ENCODE measurements around the gene PIP5K1B. TPM values are rescaled to one million over a fixed set of nuclear protein-coding genes. Genes with fewer than 3 reads are reported as not detected.

PIP5K1B gene
- polyA plus RNA-seq, 12 donors = 0.85 to 5.9 (median 1.4) TPM; not detected in 1

Other genes starting within 250 kb of the PIP5K1B start
- gene TMEM252, start 164.4 kb upstream of the PIP5K1B start, polyA plus RNA-seq (ENCODE audit: insufficient read length in 12 of 12) = 1 to 10 TPM in 8 of 12 donors, under 1 TPM in 2, not detected in 2; 0.92 to 2.2 (median 1.5) TPM